H1 (cell line): ENCODE results near the gene PHF8. TPM values are rescaled to one million over a fixed set of nuclear protein-coding genes. Genes with fewer than 3 reads are reported as not detected.

ENCODE experiments used
- CTCF ChIA-PET: fragments of 300-600 bp; sonication (Branson Sonifier 250); formaldehyde crosslinking; loops from one replicate; lab custom pipeline; 2021; ENCODE audit not compliant: partially characterized antibody; lab: Charles Lee
- POLR2A ChIA-PET: fragments of 300-600 bp; sonication (Branson Sonifier 250); formaldehyde crosslinking; loops from one replicate; lab custom pipeline; 2021; ENCODE audit warnings: inconsistent platforms; ENCODE audit not compliant: partially characterized antibody; lab: Charles Lee
- DNase-seq, 2 experiments: peaks; one replicate each; pipeline versions ENCODE4 v3.0.0 to v3.0.0-alpha.2; 2010 to 2022; ENCODE audit warnings: low spot score in 2 of 2, low read depth in 1 of 2, mixed read lengths in 1 of 2
- FAIRE-seq: peaks from 2 replicates; lab custom pipeline; 2011; peaks lifted over from hg19 to GRCh38; lab: Jason Lieb, UNC
- H2AFZ ChIP-seq: 2 replicates; pipeline ENCODE4 v1.8.1; 2012; ENCODE audit warnings: low read length, inconsistent platforms
- H2AK5ac ChIP-seq: 2 replicates; pipeline ENCODE4 v1.6.1; 2013; ENCODE audit warnings: low read depth, low read length
- H2BK120ac ChIP-seq: replicated peaks from 2 replicates; pipeline ENCODE3; 2013; ENCODE audit warnings: low read depth, low read length, inconsistent platforms
- H2BK12ac ChIP-seq: 2 replicates; pipeline ENCODE4 v1.6.1; 2013; ENCODE audit warnings: low read depth, low read length
- H2BK15ac ChIP-seq: 2 replicates; pipeline ENCODE4 v1.6.1; 2013; ENCODE audit warnings: low read length
- H2BK20ac ChIP-seq: 2 replicates; pipeline ENCODE4 v1.6.1; 2013; ENCODE audit warnings: low read length
- H2BK5ac ChIP-seq: 2 replicates; pipeline ENCODE4 v1.6.1; 2013; ENCODE audit warnings: low read depth, low read length
- H3K14ac ChIP-seq: 2 replicates; pipeline ENCODE4 v1.6.1; 2013; ENCODE audit warnings: inconsistent platforms; ENCODE audit not compliant: insufficient read length
- H3K18ac ChIP-seq: 2 replicates; pipeline ENCODE4 v1.6.1; 2013; ENCODE audit warnings: low read length; ENCODE audit errors: extremely low read depth
- H3K23ac ChIP-seq: 2 replicates; pipeline ENCODE4 v1.6.1; 2013; ENCODE audit warnings: inconsistent platforms; ENCODE audit not compliant: insufficient read length
- H3K23me2 ChIP-seq: 2 replicates; pipeline ENCODE4 v1.6.1; 2013; ENCODE audit warnings: low read depth, low read length
- H3K27ac ChIP-seq: 2 replicates; pipeline ENCODE4 v1.6.1; 2011; ENCODE audit warnings: low read depth, low read length, inconsistent platforms
- H3K27me3 ChIP-seq, 4 experiments: replicated peaks in 1 of 4; 1 replicate in 1 of 4; 2 replicates in 3 of 4; pipeline versions ENCODE4 v1.6.1 to v1.8.1; 2011 to 2013; ENCODE audit warnings: low read length in 3 of 4, mild to moderate bottlenecking in 3 of 4, inconsistent platforms in 2 of 4, mixed read lengths in 2 of 4, moderate library complexity in 1 of 4; ENCODE audit not compliant: control insufficient read depth in 3 of 4, insufficient read depth in 3 of 4; ENCODE audit errors: extremely low read depth in 1 of 4
- H3K36me3 ChIP-seq, 4 experiments: 2 replicates each; pipeline versions ENCODE4 v1.6.1 to v1.8.1; 2011 to 2013; ENCODE audit warnings: mild to moderate bottlenecking in 4 of 4, low read length in 3 of 4, moderate library complexity in 2 of 4, control low read depth in 1 of 4, inconsistent platforms in 1 of 4; ENCODE audit not compliant: insufficient read depth in 4 of 4, control insufficient read depth in 2 of 4
- H3K4ac ChIP-seq: replicated peaks from 2 replicates; pipeline ENCODE3; 2013; ENCODE audit warnings: low read length, low read depth, mixed read lengths, inconsistent platforms; ENCODE audit not compliant: insufficient read length
- H3K4me1 ChIP-seq, 4 experiments: replicated peaks in 1 of 4; 1 replicate in 1 of 4; 2 replicates in 3 of 4; pipeline versions ENCODE4 v1.6.1 to v1.8.1; 2011 to 2013; ENCODE audit warnings: low read length in 3 of 4, inconsistent platforms in 2 of 4, mixed read lengths in 1 of 4; ENCODE audit not compliant: insufficient read depth in 4 of 4, control insufficient read depth in 3 of 4
- H3K4me2 ChIP-seq, 2 experiments: 2 replicates each; pipeline versions ENCODE4 v1.6.1 to v1.8.1; 2011 to 2013; ENCODE audit warnings: low read depth in 2 of 2, low read length in 2 of 2, control low read depth in 1 of 2, inconsistent platforms in 1 of 2, mild to moderate bottlenecking in 1 of 2; ENCODE audit not compliant: insufficient read depth in 1 of 2
- H3K4me3 ChIP-seq, 4 experiments: fragments of 200-600, 300-600 bp in 1 of 4; sonication (generic), shearing (Covaris generic), sonication (Bioruptor Twin) in 1 of 4; 2 replicates each; pipeline versions ENCODE4 v1.5.1 to v1.8.1; 2011 to 2016; ENCODE audit warnings: low read length in 4 of 4, low read depth in 3 of 4, control low read depth in 2 of 4, inconsistent platforms in 2 of 4, mild to moderate bottlenecking in 2 of 4, mixed read lengths in 1 of 4, moderate library complexity in 1 of 4; ENCODE audit not compliant: insufficient read depth in 2 of 4; ENCODE audit errors: extremely low read depth in 1 of 4
- H3K56ac ChIP-seq: replicated peaks from 2 replicates; pipeline ENCODE3; 2013; ENCODE audit warnings: low read depth, mild to moderate bottlenecking, mixed read lengths, low read length, inconsistent platforms; ENCODE audit not compliant: insufficient read length
- H3K79me1 ChIP-seq: 2 replicates; pipeline ENCODE4 v1.6.1; 2013; ENCODE audit warnings: low read depth, low read length, control low read depth
- H3K79me2 ChIP-seq, 2 experiments: 2 replicates each; pipeline versions ENCODE4 v1.6.1 to v1.8.1; 2012 to 2013; ENCODE audit warnings: low read length in 2 of 2, mild to moderate bottlenecking in 2 of 2, inconsistent platforms in 1 of 2; ENCODE audit not compliant: insufficient read depth in 2 of 2, control insufficient read depth in 1 of 2
- H3K9ac ChIP-seq, 4 experiments: replicated peaks in 1 of 4; 1 replicate in 1 of 4; 2 replicates in 3 of 4; pipeline versions ENCODE4 v1.6.1 to v1.8.1; 2011 to 2013; ENCODE audit warnings: low read depth in 3 of 4, low read length in 3 of 4, control low read depth in 2 of 4, mild to moderate bottlenecking in 2 of 4, moderate library complexity in 2 of 4, inconsistent platforms in 1 of 4; ENCODE audit errors: extremely low read depth in 1 of 4
- H3K9me3 ChIP-seq, 2 experiments: 2 replicates each; pipeline versions ENCODE4 v1.6.1 to v1.8.1; 2012 to 2013; ENCODE audit warnings: mild to moderate bottlenecking in 2 of 2, moderate library complexity in 2 of 2, control low read depth in 1 of 2, inconsistent platforms in 1 of 2, low read depth in 1 of 2, low read length in 1 of 2, mixed read lengths in 1 of 2; ENCODE audit not compliant: insufficient read depth in 2 of 2
- H4K20me1 ChIP-seq, 2 experiments: replicated peaks in 1 of 2; 2 replicates each; pipeline versions ENCODE3 to v1.8.1; 2011 to 2013; ENCODE audit warnings: inconsistent platforms in 2 of 2, low read length in 2 of 2, mild to moderate bottlenecking in 1 of 2; ENCODE audit not compliant: insufficient read depth in 2 of 2, control insufficient read depth in 1 of 2
- H4K5ac ChIP-seq: 2 replicates; pipeline ENCODE4 v1.6.1; 2013; ENCODE audit warnings: low read length, low read depth, mixed read lengths, inconsistent platforms; ENCODE audit not compliant: insufficient read length
- H4K8ac ChIP-seq: 2 replicates; pipeline ENCODE4 v1.8.0; 2013; ENCODE audit warnings: mild to moderate bottlenecking, moderate library complexity, low read length, inconsistent platforms; ENCODE audit not compliant: insufficient read depth; ENCODE audit errors: extremely low read depth
- H4K91ac ChIP-seq: replicated peaks from 2 replicates; pipeline ENCODE3; 2013; ENCODE audit warnings: low read length, mixed read lengths, inconsistent platforms; ENCODE audit not compliant: insufficient read length
- CHD1 ChIP-seq: IDR thresholded peaks from 2 replicates; pipeline ENCODE4 v1.6.1; 2012; ENCODE audit warnings: low read depth, low read length, improper control_type of control experiment
- CREB1 ChIP-seq: IDR thresholded peaks from 2 replicates; pipeline ENCODE4 v1.6.1; 2012; ENCODE audit warnings: inconsistent platforms
- GABPA ChIP-seq: IDR thresholded peaks from 2 replicates; pipeline ENCODE4 v1.6.1; 2011; ENCODE audit warnings: mild to moderate bottlenecking, low read length, moderate library complexity, borderline replicate concordance; ENCODE audit not compliant: insufficient read depth
- HDAC2 ChIP-seq, 2 experiments: fragments of 300-600 bp in 1 of 2; sonication (generic) in 1 of 2; IDR thresholded peaks; 2 replicates each; pipeline ENCODE4 v1.6.1; 2011 to 2012; ENCODE audit warnings: low read depth in 2 of 2, low read length in 2 of 2, mild to moderate bottlenecking in 2 of 2, moderate library complexity in 2 of 2, borderline replicate concordance in 1 of 2, inconsistent platforms in 1 of 2
- KDM4A ChIP-seq: IDR thresholded peaks from one replicate; pipeline ENCODE4 v1.7.1; 2012; ENCODE audit warnings: low read depth, mild to moderate bottlenecking, moderate library complexity, low read length, inconsistent platforms; ENCODE audit not compliant: severe bottlenecking
- NRF1 ChIP-seq: IDR thresholded peaks from 2 replicates; pipeline ENCODE4 v1.6.1; 2011; ENCODE audit warnings: mild to moderate bottlenecking, low read depth, low read length, improper control_type of control experiment
- POLR2A ChIP-seq, 2 experiments: IDR thresholded peaks; 1 replicate in 1 of 2; 2 replicates in 1 of 2; pipeline ENCODE4 v1.6.1; 2011; ENCODE audit warnings: low read depth in 2 of 2, low read length in 2 of 2, mild to moderate bottlenecking in 2 of 2; ENCODE audit errors: control extremely low read depth in 1 of 2
- POU5F1 ChIP-seq: IDR thresholded peaks from 2 replicates; pipeline ENCODE4 v1.6.1; 2011; ENCODE audit warnings: low read depth, mild to moderate bottlenecking, low read length, moderate library complexity
- RAD21 ChIP-seq, 2 experiments: IDR thresholded peaks in 1 of 2; conservative IDR thresholded peaks in 1 of 2; 2 replicates each; pipeline ENCODE4 v1.6.1; 2011; ENCODE audit warnings: low read depth in 2 of 2, low read length in 2 of 2, improper control_type of control experiment in 1 of 2, inconsistent platforms in 1 of 2, mild to moderate bottlenecking in 1 of 2, moderate library complexity in 1 of 2
- RXRA ChIP-seq: IDR thresholded peaks from 2 replicates; pipeline ENCODE4 v1.6.1; 2011; ENCODE audit warnings: low read depth, mild to moderate bottlenecking, low read length, moderate library complexity; ENCODE audit not compliant: insufficient read depth
- SIX5 ChIP-seq: IDR thresholded peaks from 2 replicates; pipeline ENCODE4 v1.6.1; 2011; ENCODE audit warnings: mild to moderate bottlenecking, low read depth, low read length
- SP1 ChIP-seq: IDR thresholded peaks from 2 replicates; pipeline ENCODE4 v1.6.1; 2011; ENCODE audit warnings: low read depth, low read length
- SP4 ChIP-seq: IDR thresholded peaks from 2 replicates; pipeline ENCODE4 v1.6.1; 2012; ENCODE audit warnings: low read length, inconsistent platforms
- TAF1 ChIP-seq: IDR thresholded peaks from 2 replicates; pipeline ENCODE4 v1.6.1; 2011; ENCODE audit warnings: mild to moderate bottlenecking, low read depth, low read length
- TCF12 ChIP-seq: IDR thresholded peaks from 2 replicates; pipeline ENCODE4 v1.6.1; 2011; ENCODE audit warnings: low read depth, mild to moderate bottlenecking, low read length
- YY1 ChIP-seq: IDR thresholded peaks from 2 replicates; pipeline ENCODE4 v1.6.1; 2011; ENCODE audit warnings: low read depth, mild to moderate bottlenecking, low read length
- WGBS, 2 experiments: shearing (Covaris generic) in 1 of 2; methylation state at CpG; one replicate each; pipeline versions ENCODE4 v1.1.6 to v1.1.7; 2013 to 2015; ENCODE audit warnings: low lambda C conversion rate in 2 of 2, mixed read lengths in 2 of 2, inconsistent platforms in 1 of 2, low coverage in 1 of 2, missing lambda C conversion rate in 1 of 2; ENCODE audit not compliant: insufficient replicate concordance in 2 of 2, insufficient coverage in 1 of 2, insufficient read length in 1 of 2; ENCODE audit errors: extremely low coverage in 1 of 2, missing lambda C conversion rate in 1 of 2; 5-methylcytosine and 5-hydroxymethylcytosine counted together
- polyA plus RNA-seq, 7 experiments: library from polyadenylated mRNA; depleted of rRNA in 3 of 7; stranded (reverse) in 5 of 7; unstranded in 2 of 7; fragments of >200 nt in 5 of 7; fragments of 200-250 nt in 2 of 7; gene quantifications; 1 replicate in 5 of 7; 2 replicates in 1 of 7; 4 replicates in 1 of 7; pipeline versions ENCODE4 v1.2.1 to v1.2.3, GENCODE V29; 2011 to 2013; ENCODE audit warnings: missing spikeins in 2 of 7, mixed read lengths in 2 of 7
- total RNA-seq: library from RNA; stranded (reverse); fragmentation: NEBNext Ultra II Directional; extraction: Animal tissue kit (Norgen Biotek cat#: 25700); gene quantifications from 2 replicates; pipeline ENCODE4 v1.2.1, GENCODE V29; 2021

Gene PHF8
- total and polyA plus RNA-seq, 2 of the 8 experiments (the other 6 are each of a cell fraction or from before 2014, with no cell fraction given), result 14.6 to 27.6 TPM

DNA sequence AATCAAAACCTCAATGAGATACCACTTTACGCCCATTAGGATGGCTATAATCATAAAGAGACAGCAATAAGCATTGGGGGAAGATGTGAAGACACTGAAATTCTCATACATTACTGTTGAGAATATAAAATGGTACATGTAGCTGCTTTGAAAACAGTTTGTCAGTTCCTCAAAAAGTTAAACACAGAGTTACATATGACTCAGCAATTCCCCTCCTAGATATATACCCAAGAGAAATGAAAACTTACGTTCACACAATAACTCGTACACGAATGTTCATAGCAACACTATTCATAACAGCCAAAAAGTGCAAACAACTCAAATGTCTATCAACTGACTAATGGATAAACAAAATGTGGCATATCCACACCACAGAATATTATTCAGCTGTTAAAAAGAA is 36.6 kb downstream of the PHF8 start:
- no peak overlapping the region for H3K4me3 ChIP-seq
- no peaks in the 10 kb centered on the region for H4K20me1 ChIP-seq
- no peak overlapping the region for H2BK120ac ChIP-seq
- H3K27me3 ChIP-seq, result no peaks in the 10 kb centered on the region
- no peak overlapping the region for H4K8ac ChIP-seq
- H3K79me1 ChIP-seq, result no peaks in the 10 kb centered on the region
- H3K18ac ChIP-seq, result no peak overlapping the region
- no peak overlapping the region for H3K14ac ChIP-seq
- no peak for DNase-seq
- no peak overlapping the region for H2AFZ ChIP-seq
- H3K4me1 ChIP-seq, result no peaks in the 10 kb centered on the region
- FAIRE-seq, result no peak
- H3K9ac ChIP-seq, result no peak overlapping the region
- no peaks in the 10 kb centered on the region for H3K23me2 ChIP-seq
- H2BK20ac ChIP-seq, result no peak overlapping the region
- no peak overlapping the region for H3K27ac ChIP-seq
- H3K23ac ChIP-seq, result no peak overlapping the region
- no peak overlapping the region for H3K56ac ChIP-seq
- no peak overlapping the region for H2AK5ac ChIP-seq
- H3K79me2 ChIP-seq, result no peaks in the 10 kb centered on the region
- no peak overlapping the region for H4K5ac ChIP-seq
- CTCF ChIA-PET, result no interaction called here
- no peak overlapping the region for H3K4ac ChIP-seq
- peaks cover 0 to 4% (median 2%) of the 10 kb centered on the region in 4 experiments; a peak in 2 of 8 replicates for H3K36me3 ChIP-seq
- H4K91ac ChIP-seq, result no peak overlapping the region
- no peaks in the 10 kb centered on the region for H3K9me3 ChIP-seq
- 89% methylated on average over 4 of the region's 4 CpGs; no CpG with 5 or more reads in 1 of the 2 experiments for WGBS, 2 experiments
- POLR2A ChIA-PET, result interaction anchor here (0.8 kb wide), 1 partner anchor 322 kb away, joined by 3 read pairs; no protein-coding TSS in a partner anchor
- H2BK12ac ChIP-seq, result no peak overlapping the region
- no peak overlapping the region for H3K4me2 ChIP-seq
- H2BK15ac ChIP-seq, result no peak overlapping the region
- no peak overlapping the region for H2BK5ac ChIP-seq
- TF ChIP-seq SP1 (no peak), KDM4A (no peak), SP4 (no peak), RAD21 (IDR thresholded peaks at IDR 0.05 in 1 of 2, conservative IDR thresholded peaks at IDR 0.05 in 1 of 2; ENCODE audit: low read depth in 2 of 2, low read length in 2 of 2) (no peak), POLR2A (IDR thresholded peaks at IDR 0.05; ENCODE audit: control extremely low read depth in 1 of 2, low read depth in 2 of 2, low read length in 2 of 2) (no peak), HDAC2 (IDR thresholded peaks at IDR 0.05; ENCODE audit: borderline replicate concordance in 1 of 2, low read depth in 2 of 2, low read length in 2 of 2) (no peak), TCF12 (no peak), NRF1 (no peak), SIX5 (no peak), GABPA (no peak), RXRA (no peak), YY1 (no peak), POU5F1 (no peak), TAF1 (no peak), CHD1 (no peak), CREB1 (no peak)
